Activated T-helper 9 cell treated with anti-CD3 and anti-CD28 coated beads, Interleukin-2, amount 50 U/mL, for 16 hours (primary cell): ENCODE results near the gene KLHL18.
"Not testable (repeated sequence)": the region's sequence is repeated elsewhere in the genome, so short reads cannot be mapped to it uniquely, and the experiment has no call there.

ENCODE experiments used
- DNase-seq: peaks from one replicate; pipeline ENCODE4 v3.0.0-alpha.2; 2020; ENCODE audit warnings: low read depth

The KLHL18 gene

GRCh38 chr3:47274652-47275051, 8.1 kb upstream of the KLHL18 start:
- no peak for DNase-seq

- DNase-seq, result no peak
These were observed 6.2 kb upstream of the KLHL18 start for GRCh38 chr3:47276558-47276957.

- no peak for DNase-seq
These were observed 2.2 kb upstream of the KLHL18 start for GRCh38 chr3:47280519-47280918.

- DNase-seq, result no peak
These were observed 421 bp downstream of the KLHL18 start for GRCh38 chr3:47283193-47283537.

- DNase-seq, result no peak
These were observed 1.0 kb downstream of the KLHL18 start for GRCh38 chr3:47283591-47284364.

GRCh38 chr3:47288966-47289910, 6.5 kb downstream of the KLHL18 start:
- DNase-seq, result no peak

- no peak for DNase-seq
These were observed 8.5 kb downstream of the KLHL18 start for GRCh38 chr3:47291158-47291753.

GRCh38 chr3:47291754-47292420, 9.1 kb downstream of the KLHL18 start:
- DNase-seq, result not testable (repeated sequence)

- DNase-seq, result no peak
These were observed 11.1 kb downstream of the KLHL18 start for GRCh38 chr3:47293822-47294221.

- DNase-seq, result no peak
These were observed 11.6 kb downstream of the KLHL18 start for GRCh38 chr3:47294392-47294791.

- DNase-seq, result no peak
These were observed 12.6 kb downstream of the KLHL18 start for GRCh38 chr3:47295322-47295721.

- no peak for DNase-seq
These were observed 13.2 kb downstream of the KLHL18 start for GRCh38 chr3:47295976-47296375.

GRCh38 chr3:47296562-47297302, 14.0 kb downstream of the KLHL18 start:
- DNase-seq, result no peak

- DNase-seq, result no peak
These were observed 15.7 kb downstream of the KLHL18 start for GRCh38 chr3:47298439-47298838.

GRCh38 chr3:47299381-47300318, 16.9 kb downstream of the KLHL18 start:
- DNase-seq, result no peak

GRCh38 chr3:47301456-47301855, 18.7 kb downstream of the KLHL18 start:
- no peak for DNase-seq

GRCh38 chr3:47306022-47306421, 23.3 kb downstream of the KLHL18 start:
- DNase-seq, result no peak

- not testable (repeated sequence) for DNase-seq
These were observed 26.5 kb downstream of the KLHL18 start for GRCh38 chr3:47309231-47309630.

- DNase-seq, result no peak
These were observed 27.6 kb downstream of the KLHL18 start for GRCh38 chr3:47310391-47310790.

GRCh38 chr3:47313341-47314055, 30.8 kb downstream of the KLHL18 start:
- DNase-seq, result no peak
